ENCODE measurements around the gene PTPN1.

GRCh38 chr20:50464725-50465650 lies 45.2 kb upstream of the PTPN1 start:
- TF ChIP-seq, protein P1, sequence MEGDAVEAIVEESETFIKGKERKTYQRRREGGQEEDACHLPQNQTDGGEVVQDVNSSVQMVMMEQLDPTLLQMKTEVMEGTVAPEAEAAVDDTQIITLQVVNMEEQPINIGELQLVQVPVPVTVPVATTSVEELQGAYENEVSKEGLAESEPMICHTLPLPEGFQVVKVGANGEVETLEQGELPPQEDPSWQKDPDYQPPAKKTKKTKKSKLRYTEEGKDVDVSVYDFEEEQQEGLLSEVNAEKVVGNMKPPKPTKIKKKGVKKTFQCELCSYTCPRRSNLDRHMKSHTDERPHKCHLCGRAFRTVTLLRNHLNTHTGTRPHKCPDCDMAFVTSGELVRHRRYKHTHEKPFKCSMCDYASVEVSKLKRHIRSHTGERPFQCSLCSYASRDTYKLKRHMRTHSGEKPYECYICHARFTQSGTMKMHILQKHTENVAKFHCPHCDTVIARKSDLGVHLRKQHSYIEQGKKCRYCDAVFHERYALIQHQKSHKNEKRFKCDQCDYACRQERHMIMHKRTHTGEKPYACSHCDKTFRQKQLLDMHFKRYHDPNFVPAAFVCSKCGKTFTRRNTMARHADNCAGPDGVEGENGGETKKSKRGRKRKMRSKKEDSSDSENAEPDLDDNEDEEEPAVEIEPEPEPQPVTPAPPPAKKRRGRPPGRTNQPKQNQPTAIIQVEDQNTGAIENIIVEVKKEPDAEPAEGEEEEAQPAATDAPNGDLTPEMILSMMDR (IDR thresholded peaks at IDR 0.05) = no peak
- no peak for TF ChIP-seq EZH2 (IDR thresholded peaks at IDR 0.05)

Data from neural progenitor cell (in vitro differentiated cells).